ENCODE measurements around the gene INPP5A. TPM values are rescaled to one million over a fixed set of nuclear protein-coding genes. Genes with fewer than 3 reads are reported as not detected.
A peak's percentile ranks its signal among the peaks of the same experiment; 100 is the strongest.

INPP5A gene
- total RNA-seq, 1 donor from 2014 or later: 30.6 TPM

DNA sequence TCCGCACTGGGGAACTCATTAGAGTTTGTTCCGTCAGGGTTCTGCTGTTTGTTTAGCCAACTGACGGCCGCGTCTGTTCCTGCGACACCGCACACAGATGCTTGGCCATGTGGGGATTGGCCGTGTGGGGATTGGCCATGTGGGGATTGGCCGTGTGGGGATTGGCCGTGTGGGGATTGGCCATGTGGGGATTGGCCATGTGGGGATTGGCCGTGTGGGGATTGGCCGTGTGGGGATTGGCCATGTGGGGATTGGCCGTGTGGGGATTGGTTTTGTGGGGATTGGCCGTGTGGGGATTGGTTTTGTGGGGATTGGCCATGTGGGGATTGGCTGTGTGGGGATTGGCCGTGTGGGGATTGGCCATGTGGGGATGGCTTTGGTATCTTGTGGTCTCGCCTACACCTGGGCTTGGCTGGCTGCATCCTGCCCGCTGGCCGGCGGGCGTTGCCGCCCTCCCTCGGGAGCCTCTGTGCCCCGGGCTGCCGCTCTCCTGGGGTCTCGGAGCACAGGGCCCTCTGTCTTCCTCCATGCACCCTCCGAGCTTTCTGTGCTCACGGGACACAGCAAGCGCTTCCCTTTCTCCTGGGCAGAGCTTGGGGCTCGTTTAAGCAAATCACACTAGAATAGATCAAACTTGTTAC, 185.9 kb downstream of the INPP5A start:
- Mint-ChIP-seq H3K36me3 (ENCODE audit: insufficient read depth) (peaks cover 36% of the 10 kb centered on the region), H3K4me1 (ENCODE audit: low read depth) (peaks cover 2% of the 10 kb centered on the region), H3K9me3 (ENCODE audit: low read depth) (peaks cover 4% of the 10 kb centered on the region), H3K4me3 (ENCODE audit: low read depth) (no peak overlapping the region), H3K27ac (no peak overlapping the region), H3K27me3 (no peaks in the 10 kb centered on the region)
- DNase-seq (ENCODE audit: low spot score, unreplicated experiment): no peak
- TF ChIP-seq CTCF (IDR thresholded peaks at IDR 0.05; ENCODE audit: unreplicated experiment): no peak

GRCh38 chr10:132724446-132724845, 186.9 kb downstream of the INPP5A start:
- Mint-ChIP-seq H3K9me3 (ENCODE audit: low read depth) (peaks cover 4% of the 10 kb centered on the region), H3K4me1 (ENCODE audit: low read depth) (peaks cover 6% of the 10 kb centered on the region), H3K4me3 (ENCODE audit: low read depth) (no peak overlapping the region), H3K27me3 (no peaks in the 10 kb centered on the region), H3K36me3 (ENCODE audit: insufficient read depth) (peaks cover 36% of the 10 kb centered on the region), H3K27ac (no peak overlapping the region)
- DNase-seq (ENCODE audit: low spot score, unreplicated experiment): no peak
- TF ChIP-seq CTCF (IDR thresholded peaks at IDR 0.05; ENCODE audit: unreplicated experiment): no peak

- H3K4me3 Mint-ChIP-seq (ENCODE audit: low read depth): no peak overlapping the region
- peaks cover 36% of the 10 kb centered on the region for H3K36me3 Mint-ChIP-seq (ENCODE audit: insufficient read depth)
- H3K27ac Mint-ChIP-seq: no peak overlapping the region
- no peaks in the 10 kb centered on the region for H3K27me3 Mint-ChIP-seq
- DNase-seq (ENCODE audit: low spot score, unreplicated experiment): no peak
- peaks cover 4% of the 10 kb centered on the region for H3K9me3 Mint-ChIP-seq (ENCODE audit: low read depth)
- H3K4me1 Mint-ChIP-seq (ENCODE audit: low read depth): peaks cover 11% of the 10 kb centered on the region
- TF ChIP-seq CTCF (IDR thresholded peaks at IDR 0.05; ENCODE audit: unreplicated experiment): no peak
Measured at GRCh38 chr10:132725202-132725601, 187.6 kb downstream of the INPP5A start.

GRCh38 chr10:132726194-132726593, 188.6 kb downstream of the INPP5A start:
- Mint-ChIP-seq H3K27ac (peak overlapping the region; percentile 22), H3K4me3 (ENCODE audit: low read depth) (no peak overlapping the region), H3K36me3 (ENCODE audit: insufficient read depth) (peaks cover 36% of the 10 kb centered on the region), H3K9me3 (ENCODE audit: low read depth) (peaks cover 4% of the 10 kb centered on the region), H3K27me3 (no peaks in the 10 kb centered on the region), H3K4me1 (ENCODE audit: low read depth) (peaks cover 11% of the 10 kb centered on the region)
- no peak for TF ChIP-seq CTCF (IDR thresholded peaks at IDR 0.05; ENCODE audit: unreplicated experiment)
- no peak for DNase-seq (ENCODE audit: low spot score, unreplicated experiment)

DNA sequence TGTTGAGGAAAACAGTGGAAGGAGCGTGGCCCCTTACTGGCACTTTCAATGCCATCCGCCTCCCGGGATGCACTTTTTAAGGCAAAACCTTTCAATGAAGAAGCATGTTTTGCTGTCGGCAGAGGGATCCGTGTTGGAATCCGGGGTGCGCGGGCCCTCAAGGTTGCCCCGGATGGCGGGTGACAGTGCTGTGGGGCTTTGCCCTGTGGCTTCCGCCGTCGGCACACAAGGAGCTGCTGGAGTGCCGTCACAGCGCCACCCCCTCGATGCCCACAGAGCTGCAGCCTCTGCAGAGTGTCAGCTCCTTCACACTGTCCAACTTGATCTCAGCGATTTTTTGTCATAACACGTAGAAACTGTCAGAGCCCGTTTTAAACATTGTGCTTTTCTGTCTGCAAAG, 189.4 kb downstream of the INPP5A start:
- no peak for DNase-seq (ENCODE audit: low spot score, unreplicated experiment)
- Mint-ChIP-seq H3K9me3 (ENCODE audit: low read depth) (peaks cover 4% of the 10 kb centered on the region), H3K4me3 (ENCODE audit: low read depth) (no peak overlapping the region), H3K27me3 (no peaks in the 10 kb centered on the region), H3K27ac (no peak overlapping the region), H3K36me3 (ENCODE audit: insufficient read depth) (peaks cover 34% of the 10 kb centered on the region), H3K4me1 (ENCODE audit: low read depth) (peaks cover 8% of the 10 kb centered on the region)
- no peak for TF ChIP-seq CTCF (IDR thresholded peaks at IDR 0.05; ENCODE audit: unreplicated experiment)

Measured in progenitor cell of endocrine pancreas (in vitro differentiated cells).